NCI-H1436 treated with DMSO at 0.1 percent for 48 hours (cell line): ENCODE data around the gene PSMD14.

Experiments
- DNase-seq: peaks from one replicate; lab custom pipeline; 2025; lab: John Stamatoyannopoulos, UW

PSMD14 gene

GRCh38 chr2:161419638-161420190, 111.5 kb downstream of the PSMD14 start:
- DNase-seq: no peak

GRCh38 chr2:161420406-161421074, 112.3 kb downstream of the PSMD14 start:
- no peak for DNase-seq

- DNase-seq: no peak
Measured at GRCh38 chr2:161421686-161422085, 113.5 kb downstream of the PSMD14 start.

GRCh38 chr2:161422816-161423403, 114.7 kb downstream of the PSMD14 start:
- DNase-seq: no peak

- DNase-seq: no peak
Measured at GRCh38 chr2:161423421-161424393, 115.5 kb downstream of the PSMD14 start.

- DNase-seq: no peak
Measured at GRCh38 chr2:161424394-161424769, 116.2 kb downstream of the PSMD14 start.

- no peak for DNase-seq
Measured at GRCh38 chr2:161424891-161425727, 116.9 kb downstream of the PSMD14 start.

- DNase-seq: no peak
Measured at GRCh38 chr2:161425728-161426454, 117.7 kb downstream of the PSMD14 start.

GRCh38 chr2:161426455-161426921, 118.3 kb downstream of the PSMD14 start:
- DNase-seq: no peak

- DNase-seq: no peak
Measured at GRCh38 chr2:161426922-161427663, 118.9 kb downstream of the PSMD14 start.

- DNase-seq: no peak
Measured at GRCh38 chr2:161427664-161428587, 119.7 kb downstream of the PSMD14 start.

- DNase-seq: no peak
Measured at GRCh38 chr2:161430386-161430785, 122.2 kb downstream of the PSMD14 start.

GRCh38 chr2:161432107-161432506, 123.9 kb downstream of the PSMD14 start:
- no peak for DNase-seq

GRCh38 chr2:161434118-161434517, 125.9 kb downstream of the PSMD14 start:
- no peak for DNase-seq

- no peak for DNase-seq
Measured at GRCh38 chr2:161436411-161436810, 128.2 kb downstream of the PSMD14 start.

GRCh38 chr2:161438598-161438997, 130.4 kb downstream of the PSMD14 start:
- DNase-seq: no peak

GRCh38 chr2:161445097-161445496, 136.9 kb downstream of the PSMD14 start:
- DNase-seq: no peak

- no peak for DNase-seq
Measured at GRCh38 chr2:161448431-161448830, 140.2 kb downstream of the PSMD14 start.
